HG02943 (cell line): ENCODE measurements around the gene MNT.

Experiments used
- ATAC-seq: cut with Tn5 transposase; IDR thresholded peaks from one replicate; pipeline ENCODE4 v1.9.1; 2021; ENCODE audit warnings: mild to moderate bottlenecking, low read depth, moderate library complexity; ENCODE audit not compliant: unreplicated experiment

Gene MNT

DNA sequence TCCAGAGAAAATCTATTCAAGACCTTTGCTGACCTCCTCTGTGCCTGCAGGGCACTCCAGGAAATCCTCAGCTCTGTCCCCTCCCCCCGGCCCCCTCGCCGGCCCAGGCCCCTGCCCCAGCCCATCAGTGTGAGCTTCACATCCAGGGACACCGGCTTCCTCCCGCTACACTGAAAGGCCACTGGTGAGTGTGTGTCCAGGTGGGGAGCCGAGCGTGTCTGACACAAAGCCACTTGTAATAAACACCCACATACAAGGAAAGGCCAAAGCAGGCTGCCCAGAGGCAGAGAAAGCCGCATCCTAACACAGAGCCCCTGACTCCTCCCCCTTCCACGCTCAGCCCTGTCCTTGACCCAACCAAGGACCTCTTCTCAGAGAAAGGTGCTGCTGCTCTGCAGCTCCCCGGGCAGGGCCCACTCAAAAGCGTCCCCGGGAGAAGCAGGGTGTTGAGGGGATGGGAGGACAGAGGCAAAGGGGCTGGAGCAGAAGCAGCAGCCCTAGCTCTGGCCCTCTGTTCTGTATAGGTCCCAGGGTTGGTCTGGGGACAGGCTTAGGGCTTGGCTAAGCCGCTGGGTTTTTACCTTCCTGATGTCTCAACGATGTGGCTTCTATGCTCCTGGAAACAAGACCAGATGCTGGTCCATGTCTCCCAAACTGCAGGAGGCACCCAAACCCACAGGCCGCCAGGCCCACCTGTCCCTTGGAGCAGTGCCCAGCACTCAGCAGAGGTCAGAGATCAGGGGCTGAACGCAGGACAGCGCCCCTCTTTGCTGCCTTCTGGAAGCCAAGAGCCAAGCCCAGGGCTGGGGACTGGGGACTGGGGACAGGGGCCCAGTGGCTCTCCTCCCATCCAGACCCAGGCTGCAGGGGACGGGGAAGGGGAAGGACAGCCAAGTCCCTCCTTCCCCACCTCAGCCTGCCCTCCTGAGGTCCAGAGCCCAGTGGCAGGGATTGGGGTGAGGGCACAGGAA is 15.3 kb downstream of the MNT start:
- ATAC-seq, result no peak

DNA sequence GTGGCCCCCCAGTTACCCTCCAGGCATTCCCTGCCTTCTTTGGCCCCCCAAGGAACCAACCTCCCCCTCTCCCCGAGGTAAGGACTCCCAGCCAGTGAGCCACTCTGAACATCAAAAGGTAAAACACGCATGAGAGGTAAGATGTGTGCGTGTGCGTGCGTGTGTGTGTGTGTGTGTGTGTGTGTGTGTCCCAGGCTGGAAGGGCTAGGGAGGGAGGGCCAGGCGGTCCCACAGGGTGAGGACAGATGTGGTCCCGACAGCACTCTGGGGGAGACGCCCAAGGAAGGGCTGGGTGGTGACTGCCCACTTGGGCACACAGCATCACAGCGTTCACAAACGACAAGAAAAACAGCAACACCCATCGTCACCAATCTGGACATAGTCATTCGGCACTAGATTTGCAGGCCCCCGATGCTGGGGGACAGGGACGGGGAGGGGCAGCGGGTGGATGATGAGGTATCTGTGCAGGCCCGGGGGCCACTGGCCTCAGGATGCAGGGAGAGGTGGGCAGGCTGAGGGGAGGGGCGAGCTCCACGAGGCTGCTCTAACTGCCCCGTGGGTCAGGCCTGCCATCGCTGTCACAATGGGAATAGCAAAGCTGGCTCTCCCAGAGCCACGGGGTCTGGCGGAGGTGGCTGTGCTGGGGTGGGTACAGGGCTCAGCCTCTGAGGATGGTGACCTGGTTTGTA is 16.3 kb downstream of the MNT start:
- no peak for ATAC-seq

- ATAC-seq, result no peak
Observed at GRCh38 chr17:2383628-2384167, 17.2 kb downstream of the MNT start.

GRCh38 chr17:2380950-2381649 is 19.8 kb downstream of the MNT start:
- no peak for ATAC-seq

GRCh38 chr17:2380226-2380922 is 20.5 kb downstream of the MNT start:
- no peak for ATAC-seq

GRCh38 chr17:2379489-2380225 is 21.2 kb downstream of the MNT start:
- ATAC-seq, result no peak

DNA sequence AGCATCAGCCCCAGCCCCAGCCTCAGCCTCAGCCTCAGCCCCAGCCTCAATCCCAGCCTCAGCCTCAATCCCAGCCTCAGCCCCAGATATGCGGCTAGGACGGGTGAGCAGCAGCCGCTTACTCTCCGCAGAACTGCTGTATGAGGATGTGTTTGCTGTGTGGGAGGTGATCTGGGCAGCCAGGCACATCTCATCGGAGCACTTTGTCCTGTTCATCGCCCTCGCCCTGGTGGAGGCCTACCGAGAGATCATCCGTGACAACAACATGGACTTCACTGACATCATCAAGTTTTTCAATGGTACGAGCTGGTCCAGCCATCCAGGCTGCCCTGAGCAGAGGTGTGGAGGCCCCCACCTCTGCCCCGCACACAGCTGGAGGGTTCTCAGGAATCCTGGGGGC is 22.0 kb downstream of the MNT start:
- ATAC-seq, result no peak

DNA sequence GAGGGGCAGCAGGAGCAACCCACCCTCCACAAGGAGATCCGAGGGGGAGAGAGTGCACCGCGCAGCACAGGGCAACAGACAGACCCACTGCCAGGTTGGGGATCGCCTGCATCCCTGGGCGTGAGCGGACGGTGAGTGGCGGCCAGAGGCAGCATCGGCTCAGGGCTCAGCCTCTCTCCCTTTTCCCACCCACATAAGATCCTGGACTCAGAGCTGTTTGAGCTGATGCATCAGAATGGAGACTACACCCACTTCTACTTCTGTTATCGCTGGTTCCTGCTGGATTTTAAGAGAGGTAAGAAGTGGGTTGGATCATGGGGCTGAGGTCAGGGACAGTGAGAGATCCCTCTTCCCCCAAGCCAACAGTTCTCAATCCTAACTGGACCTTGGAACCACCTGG is 23.2 kb downstream of the MNT start:
- ATAC-seq, result no peak

- ATAC-seq, result no peak
Observed at GRCh38 chr17:2376107-2376506, 24.8 kb downstream of the MNT start.

- no peak for ATAC-seq
Observed at GRCh38 chr17:2375406-2375805, 25.5 kb downstream of the MNT start.

GRCh38 chr17:2374549-2375285 is 26.1 kb downstream of the MNT start:
- ATAC-seq, result no peak

DNA sequence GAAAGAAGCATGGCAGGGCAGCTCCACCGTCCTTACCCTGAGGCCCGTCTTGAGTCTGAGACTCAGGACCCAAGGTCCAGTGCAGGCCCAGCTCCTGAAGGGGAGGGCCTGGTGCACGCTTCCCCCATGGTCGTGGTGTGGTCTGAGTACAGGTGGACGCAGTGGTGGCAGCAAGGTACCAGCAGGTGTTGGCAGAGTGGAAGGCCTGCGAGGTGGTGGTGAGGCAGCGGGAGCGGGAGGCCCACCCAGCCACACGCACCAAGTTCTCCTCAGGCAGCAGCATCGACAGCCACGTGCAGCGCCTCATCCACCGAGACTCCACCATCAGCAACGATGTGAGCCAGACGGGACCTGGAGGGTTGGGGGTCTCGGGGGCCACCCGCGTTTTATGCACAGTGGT is 27.7 kb downstream of the MNT start:
- no peak for ATAC-seq

GRCh38 chr17:2372681-2373080 is 28.2 kb downstream of the MNT start:
- ATAC-seq, result no peak

DNA sequence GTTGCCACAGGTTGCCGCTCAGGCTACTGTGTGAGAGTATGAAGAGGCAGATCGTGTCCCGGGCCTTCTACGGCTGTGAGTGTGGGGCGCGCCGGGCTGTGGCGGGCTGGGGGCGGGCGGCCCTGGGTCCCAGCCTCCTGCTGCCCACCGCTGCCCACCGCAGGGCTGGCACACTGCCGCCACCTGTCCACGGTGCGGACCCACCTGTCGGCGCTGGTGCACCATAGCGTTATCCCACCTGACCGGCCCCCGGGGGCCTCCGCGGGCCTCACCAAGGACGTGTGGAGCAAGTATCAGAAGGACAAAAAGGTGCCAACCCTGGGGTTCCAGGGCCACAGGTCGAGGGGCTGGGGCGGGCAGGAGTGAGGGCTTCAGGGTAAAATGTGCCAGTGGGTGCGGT is 28.7 kb downstream of the MNT start:
- ATAC-seq, result no peak

GRCh38 chr17:2371183-2372130 is 29.4 kb downstream of the MNT start:
- ATAC-seq, result no peak

- ATAC-seq, result no peak
Observed at GRCh38 chr17:2370211-2370589, 30.7 kb downstream of the MNT start.

DNA sequence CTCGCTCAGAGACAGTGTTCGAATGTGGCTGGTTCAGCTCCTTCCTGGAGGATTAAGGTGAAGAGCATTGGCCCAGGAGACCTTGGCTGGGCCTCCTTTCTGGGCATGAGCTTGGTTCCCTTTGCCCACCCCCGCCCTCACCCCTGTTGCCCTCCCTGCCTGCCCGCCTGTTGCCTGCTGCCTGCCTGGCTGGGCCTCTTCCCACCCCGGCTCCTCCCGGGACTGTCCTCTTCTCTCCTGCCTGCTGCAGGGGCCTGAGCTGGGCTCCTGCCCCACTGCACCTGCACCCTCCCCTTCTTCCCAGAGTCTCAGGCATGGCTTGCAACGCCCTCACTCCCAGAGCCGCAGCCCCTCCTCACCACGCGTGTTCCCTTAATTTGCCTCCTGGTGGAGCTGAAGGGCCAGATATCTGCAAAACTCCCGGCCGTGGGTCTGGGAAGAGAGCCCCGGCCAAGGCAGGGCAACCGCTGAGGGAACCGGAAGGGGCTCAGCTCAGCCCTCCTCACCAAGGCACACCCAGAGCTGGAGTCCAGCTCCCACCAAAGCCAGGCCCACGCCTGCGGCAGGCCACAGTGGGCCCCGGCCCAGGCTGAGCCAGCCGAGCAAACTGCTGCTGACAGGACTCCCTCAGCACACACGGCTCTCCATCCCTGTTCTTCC is 31.2 kb downstream of the MNT start:
- no peak for ATAC-seq
